RWPE2 (cell line): Measurements from ENCODE around the gene PTPRT.
A peak's percentile ranks its signal among the peaks of the same experiment; 100 is the strongest.

ENCODE experiments used
- ATAC-seq: fragments of 200-7000 bp; cut with Tn5 transposase; 3 replicates; pipeline ENCODE4 v1.9.1; 2021; ENCODE audit warnings: low read depth
- DNase-seq: peaks from one replicate; pipeline ENCODE4 v3.0.0-alpha.2; 2020; ENCODE audit warnings: low spot score
- H3K27ac ChIP-seq: fragments of 450-650 bp; 2 replicates; pipeline ENCODE4 v1.5.1; 2017; ENCODE audit warnings: mild to moderate bottlenecking; ENCODE audit not compliant: poor library complexity, severe bottlenecking
- H3K27me3 ChIP-seq: fragments of 250-450 bp; sonication (Bioruptor Pico); 2 replicates; pipeline ENCODE4 v1.5.1; 2021; ENCODE audit warnings: mild to moderate bottlenecking, moderate library complexity; ENCODE audit not compliant: insufficient read depth, poor library complexity, severe bottlenecking
- H3K36me3 ChIP-seq: fragments of 250-450 bp; sonication (Bioruptor Pico); 2 replicates; pipeline ENCODE4 v1.5.1; 2020; ENCODE audit warnings: low read depth, mild to moderate bottlenecking, moderate library complexity
- H3K4me1 ChIP-seq: fragments of 250-450 bp; sonication (Bioruptor Pico); 2 replicates; pipeline ENCODE4 v1.5.1; 2021; ENCODE audit warnings: mild to moderate bottlenecking, moderate library complexity; ENCODE audit not compliant: insufficient read depth, poor library complexity, severe bottlenecking
- H3K4me3 ChIP-seq: fragments of 250-450 bp; sonication (Bioruptor Pico); 2 replicates; pipeline ENCODE4 v1.5.1; 2021; ENCODE audit warnings: mild to moderate bottlenecking, moderate library complexity; ENCODE audit not compliant: severe bottlenecking
- H3K9me3 ChIP-seq: fragments of 250-450 bp; sonication (Bioruptor Pico); 2 replicates; pipeline ENCODE4 v1.5.1; 2021; ENCODE audit warnings: mild to moderate bottlenecking, moderate library complexity; ENCODE audit not compliant: severe bottlenecking
- CTCF ChIP-seq: fragments of 450-650 bp; IDR thresholded peaks from one replicate; pipeline ENCODE4 v1.5.1; 2017; ENCODE audit warnings: mild to moderate bottlenecking, moderate library complexity; ENCODE audit not compliant: poor library complexity, severe bottlenecking

Gene PTPRT

GRCh38 chr20:43017241-43018030, 172.3 kb downstream of the PTPRT start:
- ATAC-seq (peak; percentile 13; the same call in 1 of the 3 replicates), DNase-seq (peak; percentile 58)
- Histone ChIP-seq H3K36me3 (no peaks in the 10 kb centered on the region), H3K27me3 (peaks cover 4% of the 10 kb centered on the region), H3K4me3 (no peak overlapping the region), H3K4me1 (no peaks in the 10 kb centered on the region), H3K27ac (no peak overlapping the region), H3K9me3 (peaks cover 2% of the 10 kb centered on the region)
- no peak for TF ChIP-seq CTCF

- H3K27me3 ChIP-seq, result peaks cover 4% of the 10 kb centered on the region
- DNase-seq, result peak; percentile 56
- peaks cover 2% of the 10 kb centered on the region for H3K9me3 ChIP-seq
- no peaks in the 10 kb centered on the region for H3K4me1 ChIP-seq
- no peak overlapping the region for H3K27ac ChIP-seq
- no peak overlapping the region for H3K4me3 ChIP-seq
- no peaks in the 10 kb centered on the region for H3K36me3 ChIP-seq
- TF ChIP-seq CTCF, result no peak
- 0 out of 3 replicates have a peak, but pooled peaks have one; percentile 10 for ATAC-seq
Measured at GRCh38 chr20:43016257-43016656, 173.4 kb downstream of the PTPRT start.

- no peak for ATAC-seq
Measured at GRCh38 chr20:43015566-43015965, 174.1 kb downstream of the PTPRT start.

GRCh38 chr20:43014206-43014605, 175.5 kb downstream of the PTPRT start:
- peaks cover 4% of the 10 kb centered on the region for H3K27me3 ChIP-seq
- H3K4me3 ChIP-seq, result no peak overlapping the region
- H3K36me3 ChIP-seq, result no peaks in the 10 kb centered on the region
- no peaks in the 10 kb centered on the region for H3K4me1 ChIP-seq
- DNase-seq, result no peak
- TF ChIP-seq CTCF, result no peak
- H3K9me3 ChIP-seq, result peaks cover 2% of the 10 kb centered on the region
- ATAC-seq, result no peak
- no peak overlapping the region for H3K27ac ChIP-seq

More at GRCh38 chr20:43015566-43015965, 174.1 kb downstream of the PTPRT start:
- no peak overlapping the region for H3K4me3 ChIP-seq
- peak; percentile 29 for DNase-seq
- H3K4me1 ChIP-seq, result no peaks in the 10 kb centered on the region
- peaks cover 4% of the 10 kb centered on the region for H3K27me3 ChIP-seq
- H3K36me3 ChIP-seq, result no peaks in the 10 kb centered on the region
- no peak for TF ChIP-seq CTCF
- no peak overlapping the region for H3K27ac ChIP-seq
- H3K9me3 ChIP-seq, result peaks cover 2% of the 10 kb centered on the region

GRCh38 chr20:43011491-43011890, 178.2 kb downstream of the PTPRT start:
- ATAC-seq, result no peak

More at GRCh38 chr20:43011491-43011890, 178.2 kb downstream of the PTPRT start:
- no peak overlapping the region for H3K27ac ChIP-seq
- TF ChIP-seq CTCF, result no peak
- no peaks in the 10 kb centered on the region for H3K4me1 ChIP-seq
- no peaks in the 10 kb centered on the region for H3K27me3 ChIP-seq
- peak; percentile 14 for DNase-seq
- no peaks in the 10 kb centered on the region for H3K36me3 ChIP-seq
- H3K9me3 ChIP-seq, result no peaks in the 10 kb centered on the region
- no peak overlapping the region for H3K4me3 ChIP-seq
